ENCODE data around the gene DROSHA.

- TF ChIP-seq, protein P1, sequence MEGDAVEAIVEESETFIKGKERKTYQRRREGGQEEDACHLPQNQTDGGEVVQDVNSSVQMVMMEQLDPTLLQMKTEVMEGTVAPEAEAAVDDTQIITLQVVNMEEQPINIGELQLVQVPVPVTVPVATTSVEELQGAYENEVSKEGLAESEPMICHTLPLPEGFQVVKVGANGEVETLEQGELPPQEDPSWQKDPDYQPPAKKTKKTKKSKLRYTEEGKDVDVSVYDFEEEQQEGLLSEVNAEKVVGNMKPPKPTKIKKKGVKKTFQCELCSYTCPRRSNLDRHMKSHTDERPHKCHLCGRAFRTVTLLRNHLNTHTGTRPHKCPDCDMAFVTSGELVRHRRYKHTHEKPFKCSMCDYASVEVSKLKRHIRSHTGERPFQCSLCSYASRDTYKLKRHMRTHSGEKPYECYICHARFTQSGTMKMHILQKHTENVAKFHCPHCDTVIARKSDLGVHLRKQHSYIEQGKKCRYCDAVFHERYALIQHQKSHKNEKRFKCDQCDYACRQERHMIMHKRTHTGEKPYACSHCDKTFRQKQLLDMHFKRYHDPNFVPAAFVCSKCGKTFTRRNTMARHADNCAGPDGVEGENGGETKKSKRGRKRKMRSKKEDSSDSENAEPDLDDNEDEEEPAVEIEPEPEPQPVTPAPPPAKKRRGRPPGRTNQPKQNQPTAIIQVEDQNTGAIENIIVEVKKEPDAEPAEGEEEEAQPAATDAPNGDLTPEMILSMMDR (IDR thresholded peaks at IDR 0.05; ENCODE audit: borderline replicate concordance, extremely low read depth, low read length, poor library complexity, severe bottlenecking): no peak
- TF ChIP-seq EZH2 (IDR thresholded peaks at IDR 0.05; ENCODE audit: borderline replicate concordance, low read depth, low read length, severe bottlenecking): no peak
Measured at GRCh38 chr5:31463351-31463750, 68.5 kb downstream of the DROSHA start.

All from DND-41 (cell line).